Activated CD4-positive, CD25-positive, alpha-beta regulatory T cell (primary cell): Measurements from ENCODE around the gene C1QTNF8.
A peak's percentile ranks its signal among the peaks of the same experiment; 100 is the strongest.

Source experiments
- DNase-seq, 4 experiments: peaks; one replicate each; lab custom pipeline; 2025; lab: John Stamatoyannopoulos, UW

The C1QTNF8 gene

DNA sequence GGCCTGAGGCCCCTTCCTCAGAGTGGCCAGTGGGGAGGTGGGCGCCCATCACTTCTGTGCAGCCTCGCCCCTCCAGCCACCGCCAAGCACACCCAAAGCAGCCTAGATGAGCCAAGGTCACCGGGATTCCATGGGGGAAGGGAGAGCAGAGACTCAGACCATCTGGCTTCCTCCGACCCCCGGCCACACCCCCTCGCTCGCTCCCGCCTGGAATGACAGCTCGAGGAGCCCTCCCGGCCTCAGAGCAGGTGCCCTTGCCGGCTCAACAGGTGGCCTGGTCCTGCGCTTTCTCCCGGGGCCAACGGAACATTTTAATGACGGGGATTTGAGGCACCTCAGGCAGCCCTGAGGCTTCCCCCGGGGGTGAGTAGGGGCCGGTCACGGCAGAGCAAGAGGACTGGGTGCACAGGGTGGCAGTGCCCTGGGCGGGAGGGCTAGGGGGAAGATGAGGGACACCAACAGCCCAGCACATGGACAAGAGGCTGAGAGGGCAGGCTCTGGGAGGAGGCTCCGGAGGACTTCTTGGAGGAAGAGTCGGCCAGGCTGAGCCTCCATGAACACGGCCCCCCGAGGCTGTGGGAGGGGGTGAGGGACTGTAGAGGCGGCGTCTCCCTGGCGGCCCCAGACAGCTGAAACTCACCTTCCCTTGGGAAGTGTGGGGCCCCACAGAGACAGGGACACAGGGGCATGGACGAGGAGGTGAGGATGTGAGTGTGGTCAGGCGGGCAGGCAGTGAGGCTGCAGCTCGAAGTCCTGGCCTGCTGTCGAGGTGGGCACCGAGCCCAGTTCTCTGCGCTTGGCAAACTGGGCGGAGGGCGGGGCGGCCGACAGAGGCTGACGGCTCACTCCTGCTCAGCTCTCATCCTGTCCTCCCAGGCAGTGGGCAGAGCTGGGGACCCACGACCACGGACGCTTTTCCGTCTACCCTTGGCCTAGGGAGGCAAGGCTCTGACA is 12.5 kb upstream of the C1QTNF8 start:
- DNase-seq, result no peak

GRCh38 chr16:1107731-1108130 is 11.7 kb upstream of the C1QTNF8 start:
- no peak for DNase-seq

GRCh38 chr16:1107141-1107540 is 11.1 kb upstream of the C1QTNF8 start:
- DNase-seq, result no peak

DNA sequence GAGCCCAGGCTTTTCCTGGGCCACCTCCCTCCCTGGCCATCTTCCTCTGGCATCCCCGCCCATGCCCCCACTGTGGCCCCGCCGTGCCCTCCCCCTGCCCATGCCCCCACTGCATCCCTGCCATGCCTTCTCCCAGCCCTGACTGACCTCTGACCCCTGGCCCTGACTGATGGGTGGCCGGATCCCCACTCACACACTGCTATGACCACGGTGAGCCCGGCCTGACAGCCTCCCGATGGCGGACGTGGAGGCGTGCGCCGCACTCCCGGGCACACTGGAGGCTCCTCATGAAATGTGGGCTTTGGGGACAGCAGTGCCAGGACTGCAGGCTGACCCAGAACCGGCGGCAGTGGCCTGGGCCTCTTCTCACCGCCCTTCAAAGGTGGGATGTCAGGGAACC is 10.6 kb upstream of the C1QTNF8 start:
- no peak for DNase-seq

- DNase-seq, result no peak
Observed at GRCh38 chr16:1105888-1106620, 10.0 kb upstream of the C1QTNF8 start.

DNA sequence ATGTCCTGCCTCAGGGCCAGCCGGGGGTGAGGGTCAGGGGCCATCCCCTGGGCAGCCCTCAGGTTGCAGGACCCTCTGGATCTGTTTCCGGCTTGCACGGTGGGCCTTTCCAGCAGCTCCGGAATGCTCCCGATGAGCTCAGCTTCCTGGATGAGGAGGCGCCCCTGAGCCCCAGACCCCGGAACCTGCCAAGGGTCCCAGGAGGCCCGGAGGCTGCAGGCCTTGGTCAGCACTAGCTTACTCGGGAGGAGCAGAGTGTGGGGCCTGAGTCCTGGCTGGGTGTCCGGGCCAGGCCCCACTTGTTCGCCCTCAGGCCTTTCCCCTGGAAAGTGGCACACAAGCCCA is 7.6 kb upstream of the C1QTNF8 start:
- DNase-seq, result no peak

GRCh38 chr16:1102921-1103635 is 7.0 kb upstream of the C1QTNF8 start:
- peak; percentile 49 to 50 (median 50) for DNase-seq

- no peak for DNase-seq
Observed at GRCh38 chr16:1102333-1102700, 6.3 kb upstream of the C1QTNF8 start.

DNA sequence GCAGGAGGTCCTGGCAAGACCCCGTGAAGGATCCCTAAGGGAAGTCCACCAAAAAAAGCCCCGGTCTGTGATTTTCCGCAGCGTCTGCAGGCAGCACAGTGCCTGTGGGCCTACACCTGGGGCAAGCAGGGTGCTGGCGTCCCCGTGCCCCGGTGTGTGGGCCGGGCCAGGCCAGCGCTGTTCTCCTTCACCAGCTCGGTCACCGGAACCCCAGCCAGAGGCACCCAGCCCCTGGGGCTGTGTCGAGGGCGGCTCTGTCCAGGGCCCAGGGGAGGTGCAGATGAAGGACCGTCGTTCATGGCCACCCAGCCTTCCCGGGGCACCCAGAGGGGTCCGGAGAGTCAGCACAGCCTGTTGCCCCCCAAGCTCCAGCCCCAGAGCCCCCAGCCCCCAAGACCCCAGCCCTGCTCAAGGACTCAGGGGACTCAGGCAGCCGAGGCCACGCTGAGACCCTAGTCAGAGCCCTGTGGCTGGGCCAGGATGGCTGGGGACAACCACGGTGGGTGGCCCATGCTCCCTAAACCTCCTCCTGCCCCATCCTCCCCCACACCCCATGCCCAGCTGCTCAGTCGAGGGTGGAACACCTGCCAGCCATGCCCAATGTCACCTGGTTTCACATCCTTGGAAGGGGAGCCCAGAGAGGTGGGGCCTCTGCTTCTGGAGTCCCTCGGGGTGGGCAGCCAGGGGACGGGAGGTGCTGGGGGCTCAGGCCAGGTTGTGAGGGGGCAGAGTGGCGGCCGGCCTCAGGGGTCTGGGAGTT is 5.7 kb upstream of the C1QTNF8 start:
- no peak for DNase-seq

DNA sequence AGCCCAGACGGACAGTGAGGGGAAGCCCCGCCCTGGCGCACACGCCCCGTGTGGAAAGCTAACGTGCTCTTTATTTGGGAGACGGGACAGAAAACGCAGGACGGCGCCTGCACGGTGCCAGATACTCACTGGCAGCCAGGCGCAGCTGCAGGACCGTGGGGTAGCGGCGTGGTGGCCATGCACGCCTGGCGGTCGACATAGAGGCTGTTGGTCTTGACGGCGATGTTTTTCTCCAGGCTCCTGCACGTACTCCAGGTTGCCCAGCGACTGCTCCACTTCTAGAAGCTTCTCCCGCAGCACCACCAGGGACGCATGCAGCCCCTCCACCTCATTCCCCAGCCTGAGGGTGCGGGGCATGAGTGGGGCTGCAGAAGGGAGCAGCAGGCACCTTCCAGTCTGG is 5.1 kb upstream of the C1QTNF8 start:
- no peak for DNase-seq

GRCh38 chr16:1100084-1100800 is 4.2 kb upstream of the C1QTNF8 start:
- no peak for DNase-seq

DNA sequence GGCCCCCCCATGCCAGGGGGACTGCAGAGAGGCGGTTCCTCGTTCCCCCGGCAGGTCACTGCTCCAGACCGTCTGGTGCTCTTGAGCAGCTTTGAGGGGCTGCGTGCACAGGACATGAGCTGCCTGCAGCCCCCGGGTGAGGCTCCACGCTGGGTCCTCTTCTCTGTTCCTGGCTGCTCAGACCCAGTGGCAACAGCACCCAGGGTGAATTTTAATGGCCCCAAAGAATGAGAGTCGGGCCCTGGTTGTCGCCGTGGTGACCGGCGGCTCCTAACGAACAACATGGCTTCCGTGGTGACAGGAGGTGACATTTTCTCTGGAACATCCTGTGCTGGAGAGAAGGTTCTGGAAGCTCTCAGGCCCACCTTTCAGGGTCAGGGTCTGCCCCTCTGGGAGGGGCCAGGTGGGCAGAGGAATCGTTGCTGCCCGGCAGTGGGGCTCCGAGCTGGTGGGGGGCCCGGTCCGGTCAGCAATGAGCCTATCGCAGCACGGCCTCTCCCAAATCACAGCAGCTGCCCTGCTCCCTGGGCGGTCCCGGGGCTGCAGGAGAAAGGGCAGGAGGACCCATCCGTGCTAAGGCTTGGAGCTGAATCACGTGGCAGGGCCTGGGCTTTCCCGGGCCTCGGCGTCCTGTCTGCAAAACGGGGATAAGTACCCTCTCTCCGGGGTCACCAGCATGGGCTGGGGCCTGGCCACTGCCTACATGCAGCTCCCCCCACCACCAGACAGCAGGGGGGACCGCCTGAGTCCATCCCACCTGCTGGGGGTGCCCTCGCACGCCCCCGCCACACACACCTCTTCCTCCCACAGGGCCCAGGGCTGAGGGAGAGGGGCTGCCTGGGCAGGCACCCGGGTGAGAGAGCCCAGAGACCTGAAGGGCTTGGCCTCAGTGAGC is 3.4 kb upstream of the C1QTNF8 start:
- no peak for DNase-seq

DNA sequence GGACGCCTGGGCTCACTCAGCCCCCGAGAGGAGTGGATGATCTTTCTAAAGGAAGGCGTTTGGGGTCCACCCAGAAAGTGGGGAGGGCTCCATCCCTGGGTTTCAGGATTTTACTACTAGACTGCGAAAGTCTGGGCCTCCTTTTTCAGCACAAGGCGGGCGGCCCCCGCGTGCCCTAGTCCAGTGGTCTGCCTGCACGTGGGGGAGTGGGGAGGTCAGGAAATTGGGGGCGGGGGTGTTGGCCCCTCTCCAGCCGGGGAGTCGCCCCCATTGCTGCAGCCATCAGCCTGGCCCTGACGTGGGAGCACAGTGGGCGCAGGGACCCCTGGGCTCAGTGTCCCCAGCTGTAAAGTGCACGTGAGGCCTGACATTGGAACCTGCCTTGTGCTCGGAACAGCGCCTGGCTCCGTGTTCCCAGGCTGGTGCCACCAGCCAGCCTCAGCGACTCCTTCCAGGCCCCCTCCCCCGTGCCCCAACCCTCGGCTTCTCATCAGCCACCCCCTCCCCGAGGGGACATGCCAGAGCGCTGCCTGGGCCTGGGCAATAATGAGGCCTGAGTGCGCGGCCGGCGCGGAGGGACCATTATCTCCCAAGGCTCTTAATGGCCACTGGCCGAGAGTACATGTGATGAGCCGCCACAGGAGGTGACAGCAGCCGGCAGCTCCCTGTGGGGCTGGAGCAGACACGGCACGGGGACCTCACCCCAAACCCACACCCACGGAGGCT is 2.4 kb upstream of the C1QTNF8 start:
- DNase-seq, result no peak

GRCh38 chr16:1097800-1098199 is 1.8 kb upstream of the C1QTNF8 start:
- DNase-seq, result no peak

DNA sequence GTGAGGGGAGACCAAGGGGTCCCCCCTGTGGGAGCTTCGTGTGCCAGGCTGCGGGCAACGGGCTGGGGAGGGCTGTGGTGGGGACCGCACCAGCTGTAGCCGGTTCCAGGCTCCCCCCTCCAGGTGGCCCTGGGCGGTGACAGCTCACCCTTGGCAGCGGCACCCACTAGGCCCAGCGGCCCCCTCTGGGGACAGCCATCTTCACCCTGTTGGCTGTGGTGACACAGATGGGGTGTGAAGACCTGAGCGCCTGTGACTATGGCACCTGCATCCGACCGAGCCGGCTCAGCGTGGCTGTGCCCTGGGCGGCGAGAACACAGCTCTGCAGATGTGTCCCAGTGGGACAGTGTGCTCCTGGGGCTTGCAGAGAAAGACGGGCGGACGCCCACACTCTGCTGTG is 1.1 kb upstream of the C1QTNF8 start:
- no peak for DNase-seq

GRCh38 chr16:1095450-1096168 is 435 bp downstream of the C1QTNF8 start:
- no peak for DNase-seq

DNA sequence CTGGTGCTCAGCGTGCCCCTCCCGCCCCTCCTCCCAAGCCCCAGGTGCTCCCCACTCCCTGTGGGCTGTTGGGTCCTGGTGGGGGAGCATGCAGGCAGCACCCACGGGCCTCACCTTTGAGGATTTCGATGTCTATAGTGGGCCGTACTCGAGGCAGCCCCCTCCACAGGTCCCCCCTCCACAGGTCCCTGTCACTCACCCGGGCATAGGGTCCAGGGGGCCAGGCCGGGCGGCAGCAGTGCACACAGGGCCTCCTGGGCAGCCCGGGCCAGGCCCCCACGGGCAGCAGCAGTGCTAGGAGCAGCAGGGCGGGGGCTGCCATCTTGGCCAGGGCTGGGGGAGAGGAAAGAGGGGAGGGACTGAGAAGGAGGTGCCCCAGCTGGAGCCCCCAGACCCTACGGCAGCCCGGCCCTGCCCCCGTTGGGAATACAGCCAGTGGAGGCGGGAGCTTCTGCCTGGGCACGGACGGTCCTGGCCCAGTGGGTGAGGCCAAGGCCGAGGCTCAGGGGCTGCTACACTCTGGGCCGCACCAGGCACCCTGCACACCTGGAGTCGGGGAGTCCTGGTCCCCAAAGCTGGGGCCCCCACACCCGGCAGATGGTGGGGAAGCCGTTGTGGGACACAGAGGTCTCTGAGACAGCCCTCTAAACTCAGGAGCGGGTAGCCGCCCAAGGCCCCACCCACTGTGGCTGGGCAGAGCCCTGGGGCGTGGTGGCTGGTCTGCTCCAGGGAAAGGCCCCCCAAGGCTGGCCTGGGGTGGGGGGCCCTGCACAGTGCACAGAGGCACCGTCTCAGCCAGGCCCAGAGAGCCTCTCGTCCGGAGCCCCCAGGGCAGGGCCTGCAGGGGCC is 1.2 kb downstream of the C1QTNF8 start:
- no peak for DNase-seq

- DNase-seq, result no peak
Observed at GRCh38 chr16:1094124-1094479, 1.9 kb downstream of the C1QTNF8 start.
